ENCODE measurements around the gene AHSG. TPM values are rescaled to one million over a fixed set of nuclear protein-coding genes. Genes with fewer than 3 reads are reported as not detected.
"Not testable (repeated sequence)": the region's sequence is repeated elsewhere in the genome, so short reads cannot be mapped to it uniquely, and the experiment has no call there.

AHSG gene
- polyA plus RNA-seq, 6 donors from 2014 or later, result not detected

DNA sequence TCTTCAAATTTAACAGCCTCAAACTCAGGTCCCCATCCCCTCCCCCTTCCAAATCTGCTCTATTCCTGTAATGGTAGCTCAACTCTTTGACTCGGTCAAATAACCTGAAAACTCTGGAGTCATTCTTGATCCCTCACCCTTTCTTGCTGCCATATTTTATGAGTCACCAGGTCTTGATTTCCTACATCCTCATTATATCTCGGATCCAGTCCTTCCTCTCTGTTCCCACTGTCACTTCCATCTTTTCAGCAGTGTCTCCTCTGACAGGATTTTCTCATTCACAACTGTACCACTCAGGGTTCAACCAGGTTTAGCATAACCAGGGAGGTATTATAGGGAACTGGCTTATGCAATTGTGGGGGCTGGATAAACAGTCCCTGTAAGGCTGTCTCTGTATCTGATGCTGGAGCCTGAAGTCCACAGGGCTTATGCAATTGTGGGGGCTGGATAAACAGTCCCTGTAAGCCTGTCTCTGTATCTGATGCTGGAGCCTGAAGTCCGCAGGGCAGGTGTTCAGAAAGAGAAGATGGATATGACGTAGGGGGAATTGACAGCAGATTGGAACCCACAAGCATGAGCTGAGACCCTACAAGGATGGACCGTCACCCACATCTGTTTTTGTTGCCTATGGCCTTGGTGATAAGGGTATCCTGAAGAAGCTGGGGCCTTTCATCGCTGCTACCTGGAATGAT, 18.2 kb downstream of the AHSG start:
- H3K27ac Mint-ChIP-seq, result peak overlapping the region in 1 of 6 donors; percentile 50
- H3K27me3 Mint-ChIP-seq, result peaks cover 14 to 27% (median 19%) of the 10 kb centered on the region in 3 donors
- no peak overlapping the region for H3K4me3 Mint-ChIP-seq
- H3K36me3 Mint-ChIP-seq, result peaks cover 0 to 11% of the 10 kb centered on the region in 2 donors
- no peak for ATAC-seq (ENCODE audit: low read depth in 2 of 2)
- no peak for DNase-seq
- no peaks in the 10 kb centered on the region for H3K4me1 Mint-ChIP-seq
- no peaks in the 10 kb centered on the region for H3K9me3 Mint-ChIP-seq

GRCh38 chr3:186633481-186633880, 20.6 kb downstream of the AHSG start:
- peaks cover 17 to 30% (median 28%) of the 10 kb centered on the region in 3 donors for H3K27me3 Mint-ChIP-seq
- ATAC-seq (ENCODE audit: low read depth in 2 of 2) (no peak), DNase-seq (no peak)
- H3K27ac Mint-ChIP-seq, result no peak overlapping the region
- peaks cover 0 to 11% of the 10 kb centered on the region in 2 donors for H3K36me3 Mint-ChIP-seq
- H3K4me3 Mint-ChIP-seq, result no peak overlapping the region
- H3K9me3 Mint-ChIP-seq, result no peaks in the 10 kb centered on the region
- H3K4me1 Mint-ChIP-seq, result no peaks in the 10 kb centered on the region

DNA sequence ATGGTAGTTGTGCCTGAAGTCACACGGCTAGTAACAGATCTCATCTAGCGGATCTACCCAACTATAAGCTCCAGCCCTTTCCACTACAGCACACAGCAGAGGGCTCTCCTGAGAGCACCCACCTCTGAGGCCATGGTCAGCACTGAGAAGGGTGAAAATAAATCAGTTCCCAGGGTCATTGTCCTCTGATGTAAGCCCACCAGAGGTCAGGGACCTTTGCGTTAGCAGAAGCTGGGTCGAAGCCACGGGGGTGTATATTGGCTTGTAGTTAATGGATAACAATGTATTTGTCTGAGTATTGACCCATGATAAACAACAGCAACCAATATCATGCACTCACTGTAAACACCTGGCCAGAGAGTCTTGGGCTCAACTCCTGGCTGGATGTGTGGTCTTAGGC, 21.3 kb downstream of the AHSG start:
- Mint-ChIP-seq H3K36me3 (peaks cover 0 to 11% of the 10 kb centered on the region in 2 donors), H3K27me3 (peaks cover 22 to 31% (median 29%) of the 10 kb centered on the region in 3 donors)
- not testable (repeated sequence) for H3K27ac Mint-ChIP-seq; H3K4me3 Mint-ChIP-seq; H3K4me1 Mint-ChIP-seq; H3K9me3 Mint-ChIP-seq; ATAC-seq (ENCODE audit: low read depth in 2 of 2); DNase-seq

- DNase-seq (no peak), ATAC-seq (ENCODE audit: low read depth in 2 of 2) (no peak)
- Mint-ChIP-seq H3K36me3 (peaks cover 0 to 8% of the 10 kb centered on the region in 2 donors), H3K9me3 (peaks cover 0 to 7% (median 1%) of the 10 kb centered on the region in 7 donors), H3K4me1 (no peaks in the 10 kb centered on the region), H3K27me3 (peaks cover 17 to 25% (median 25%) of the 10 kb centered on the region in 3 donors), H3K27ac (no peak overlapping the region), H3K4me3 (peak overlapping the region in 1 of 8 donors; percentile 6)
Measured at GRCh38 chr3:186635532-186635931, 22.7 kb downstream of the AHSG start.

DNA sequence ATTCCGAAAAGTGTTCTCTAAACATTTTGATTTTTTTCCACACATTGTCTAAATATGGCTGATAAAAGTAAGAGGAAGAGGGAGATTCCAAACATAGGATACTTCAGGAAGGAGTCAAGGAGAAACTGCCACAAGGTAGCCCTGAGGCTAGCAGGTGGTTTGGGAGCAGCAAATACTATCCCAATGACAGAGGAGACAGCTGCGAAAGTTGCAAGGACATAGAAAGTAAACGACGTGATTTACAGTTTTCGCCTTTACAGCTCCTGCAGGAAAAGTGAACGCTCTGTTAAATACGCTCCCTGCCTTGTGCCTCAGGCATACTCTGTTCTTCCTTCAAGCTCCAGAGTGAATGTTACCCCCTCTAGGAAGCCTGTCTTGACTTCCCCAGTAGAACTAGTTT, 23.7 kb downstream of the AHSG start:
- Mint-ChIP-seq H3K9me3 (peaks cover 0 to 7% (median 1%) of the 10 kb centered on the region in 7 donors), H3K27me3 (peaks cover 8 to 25% (median 21%) of the 10 kb centered on the region in 3 donors), H3K4me3 (no peak overlapping the region), H3K27ac (no peak overlapping the region), H3K36me3 (no peaks in the 10 kb centered on the region), H3K4me1 (no peaks in the 10 kb centered on the region)
- no peak for ATAC-seq (ENCODE audit: low read depth in 2 of 2)
- no peak for DNase-seq

DNA sequence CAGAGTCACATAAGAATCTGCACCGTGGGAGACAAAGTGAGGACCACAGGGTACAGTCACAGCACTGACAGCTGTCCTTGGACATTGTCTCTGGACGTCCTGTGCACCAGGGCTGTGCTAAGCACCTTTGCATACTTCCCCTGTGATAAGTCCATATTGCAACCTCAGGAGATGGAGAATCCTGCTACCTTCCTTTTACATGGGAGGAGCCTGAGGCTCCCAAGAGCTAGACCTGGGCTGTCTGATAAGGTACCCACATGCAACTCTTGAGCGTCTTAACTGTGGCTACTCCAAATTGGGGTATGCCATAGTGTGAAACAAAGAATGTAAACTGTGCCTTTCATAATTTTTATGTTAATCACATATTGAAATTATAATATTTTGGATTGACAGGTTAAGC, 24.8 kb downstream of the AHSG start:
- Mint-ChIP-seq H3K27ac (no peak overlapping the region), H3K4me3 (no peak overlapping the region), H3K4me1 (peaks cover 0 to 4% (median 0%) of the 10 kb centered on the region in 3 donors), H3K27me3 (peaks cover 8 to 25% (median 22%) of the 10 kb centered on the region in 3 donors), H3K36me3 (no peaks in the 10 kb centered on the region), H3K9me3 (peaks cover 0 to 7% (median 1%) of the 10 kb centered on the region in 7 donors)
- no peak for ATAC-seq (ENCODE audit: low read depth in 2 of 2)
- DNase-seq, result no peak

DNA sequence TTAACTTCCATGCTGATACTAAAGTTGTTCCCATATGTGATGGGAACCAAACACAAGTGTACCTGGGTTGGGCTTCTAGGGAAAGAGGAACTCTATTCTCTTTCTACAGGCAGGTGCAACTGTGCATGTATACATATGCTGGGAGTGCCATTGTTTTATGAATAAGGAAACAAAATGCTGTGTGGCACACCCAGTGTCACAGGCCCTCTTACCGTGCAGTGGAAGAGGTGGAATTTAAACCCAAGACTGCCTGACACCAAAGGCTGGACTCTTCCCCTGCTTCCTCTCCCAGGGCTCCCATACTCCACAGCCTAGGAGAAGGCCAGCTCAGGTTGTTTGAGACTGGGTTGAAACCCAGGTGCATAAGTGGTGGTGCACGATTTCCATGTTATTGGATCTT, 25.4 kb downstream of the AHSG start:
- peaks cover 0 to 4% (median 0%) of the 10 kb centered on the region in 3 donors for H3K4me1 Mint-ChIP-seq
- ATAC-seq (ENCODE audit: low read depth in 2 of 2) (no peak), DNase-seq (no peak)
- no peak overlapping the region for H3K4me3 Mint-ChIP-seq
- H3K27ac Mint-ChIP-seq, result no peak overlapping the region
- peaks cover 0 to 7% (median 1%) of the 10 kb centered on the region in 7 donors for H3K9me3 Mint-ChIP-seq
- H3K36me3 Mint-ChIP-seq, result no peaks in the 10 kb centered on the region
- H3K27me3 Mint-ChIP-seq, result peaks cover 8 to 25% (median 22%) of the 10 kb centered on the region in 3 donors

DNA sequence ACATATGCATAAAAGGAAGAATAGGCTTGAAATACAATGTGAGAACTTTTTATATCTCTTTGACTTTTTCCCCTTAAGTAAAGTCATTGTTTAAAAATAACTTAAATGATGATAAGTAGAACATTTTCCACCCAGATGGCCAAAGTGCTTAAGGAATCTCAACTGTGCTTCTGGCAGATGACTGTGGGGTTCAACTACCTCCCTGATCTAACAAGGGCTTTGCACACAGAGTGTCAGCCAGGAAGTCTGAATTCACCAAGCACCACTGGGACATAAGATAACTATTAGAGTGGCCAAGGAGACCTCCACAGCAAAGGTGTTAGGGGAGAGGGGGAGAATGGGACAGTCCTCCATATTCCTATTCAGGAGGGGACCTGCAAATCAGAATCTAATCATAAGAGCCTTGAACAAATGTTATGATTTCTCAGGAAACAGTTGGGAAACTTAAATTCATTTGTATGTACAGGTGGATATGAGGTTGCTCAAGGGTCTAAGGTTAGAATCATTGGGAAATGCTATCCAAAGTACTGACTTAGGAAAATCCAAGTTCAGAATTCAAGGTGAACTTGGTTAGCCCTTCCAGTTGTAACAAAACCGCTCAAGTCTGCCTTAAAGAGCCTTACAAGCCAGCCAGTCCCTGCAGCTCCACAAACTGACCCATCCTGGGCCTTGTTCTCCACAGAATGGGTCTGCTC, 27.1 kb downstream of the AHSG start, which contains the start of gene FETUB:
Gene FETUB (plus strand): TSS at position 622 of the 695 bp plus-strand sequence. CDS start 62 bp downstream, at position 684.
- H3K9me3 Mint-ChIP-seq, result peaks cover 0 to 7% (median 1%) of the 10 kb centered on the region in 7 donors
- H3K27ac Mint-ChIP-seq, result no peak within 1 kb of the TSS
- no peak within 1 kb of the TSS for H3K4me3 Mint-ChIP-seq
- no peaks in the 10 kb centered on the region for H3K36me3 Mint-ChIP-seq
- peaks cover 0 to 4% (median 0%) of the 10 kb centered on the region in 3 donors for H3K4me1 Mint-ChIP-seq
- peaks cover 16 to 25% (median 17%) of the 10 kb centered on the region in 3 donors for H3K27me3 Mint-ChIP-seq
- ATAC-seq (ENCODE audit: low read depth in 2 of 2), result no peak
- no peak for DNase-seq

DNA sequence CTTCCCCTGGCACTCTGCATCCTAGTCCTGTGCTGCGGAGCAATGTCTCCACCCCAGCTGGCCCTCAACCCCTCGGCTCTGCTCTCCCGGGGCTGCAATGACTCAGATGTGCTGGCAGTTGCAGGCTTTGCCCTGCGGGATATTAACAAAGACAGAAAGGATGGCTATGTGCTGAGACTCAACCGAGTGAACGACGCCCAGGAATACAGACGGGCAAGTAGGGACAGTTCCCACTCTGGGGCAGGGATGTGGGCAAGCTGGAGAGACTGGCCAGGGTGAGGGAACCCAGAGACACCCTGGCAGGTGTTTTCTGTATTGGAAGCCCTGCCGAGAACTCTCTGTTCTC, 27.6 kb downstream of the AHSG start:
- H3K9me3 Mint-ChIP-seq, result peaks cover 0 to 7% (median 1%) of the 10 kb centered on the region in 7 donors
- H3K27ac Mint-ChIP-seq, result no peak overlapping the region
- H3K27me3 Mint-ChIP-seq, result peaks cover 17 to 25% (median 19%) of the 10 kb centered on the region in 3 donors
- no peak overlapping the region for H3K4me3 Mint-ChIP-seq
- no peak for DNase-seq
- H3K4me1 Mint-ChIP-seq, result peaks cover 0 to 4% (median 0%) of the 10 kb centered on the region in 3 donors
- H3K36me3 Mint-ChIP-seq, result no peaks in the 10 kb centered on the region
- ATAC-seq (ENCODE audit: low read depth in 2 of 2), result no peak

DNA sequence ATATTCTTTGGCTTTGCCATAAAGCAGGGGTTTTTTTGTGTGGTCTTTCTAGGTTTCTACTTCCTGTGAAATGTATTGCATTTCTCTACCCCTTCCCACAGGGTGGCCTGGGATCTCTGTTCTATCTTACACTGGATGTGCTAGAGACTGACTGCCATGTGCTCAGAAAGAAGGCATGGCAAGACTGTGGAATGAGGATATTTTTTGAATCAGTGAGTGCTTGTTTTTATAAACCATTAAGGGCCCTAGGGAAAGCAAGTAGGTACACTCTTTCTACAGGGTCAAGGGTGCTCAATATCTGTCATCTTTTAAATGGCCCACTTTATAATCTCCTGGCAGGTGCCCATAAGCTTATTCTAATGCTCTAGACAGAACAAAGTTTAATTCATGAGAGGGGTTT, 28.1 kb downstream of the AHSG start:
- DNase-seq, result no peak
- peaks cover 17 to 25% (median 19%) of the 10 kb centered on the region in 3 donors for H3K27me3 Mint-ChIP-seq
- no peak overlapping the region for H3K4me3 Mint-ChIP-seq
- peaks cover 0 to 7% (median 1%) of the 10 kb centered on the region in 7 donors for H3K9me3 Mint-ChIP-seq
- peaks cover 0 to 4% (median 0%) of the 10 kb centered on the region in 3 donors for H3K4me1 Mint-ChIP-seq
- H3K36me3 Mint-ChIP-seq, result no peaks in the 10 kb centered on the region
- no peak overlapping the region for H3K27ac Mint-ChIP-seq
- no peak for ATAC-seq (ENCODE audit: low read depth in 2 of 2)

DNA sequence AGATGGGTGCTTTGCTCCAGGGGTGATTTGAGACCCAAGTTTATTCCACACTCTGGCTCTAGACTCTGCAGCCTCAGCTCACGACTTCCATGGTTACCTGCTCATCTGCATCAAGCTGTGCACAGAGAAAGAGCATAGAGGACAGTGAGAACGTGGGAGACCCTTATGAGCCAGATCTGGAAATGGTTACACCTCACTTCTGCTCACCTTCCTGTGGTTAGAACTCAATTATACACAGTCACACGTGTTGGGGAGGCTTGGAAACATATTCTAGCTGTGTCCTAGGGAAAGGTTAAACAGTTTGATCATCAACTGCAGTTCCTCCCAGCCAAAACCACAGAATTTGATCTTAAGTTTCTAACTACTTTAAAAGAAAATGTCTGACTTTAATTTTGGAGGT, 29.2 kb downstream of the AHSG start:
- no peak overlapping the region for H3K27ac Mint-ChIP-seq
- ATAC-seq (ENCODE audit: low read depth in 2 of 2) (no peak), DNase-seq (no peak)
- H3K36me3 Mint-ChIP-seq, result no peaks in the 10 kb centered on the region
- H3K9me3 Mint-ChIP-seq, result peaks cover 0 to 7% (median 1%) of the 10 kb centered on the region in 7 donors
- peaks cover 0 to 4% (median 0%) of the 10 kb centered on the region in 3 donors for H3K4me1 Mint-ChIP-seq
- peaks cover 16 to 19% (median 18%) of the 10 kb centered on the region in 3 donors for H3K27me3 Mint-ChIP-seq
- no peak overlapping the region for H3K4me3 Mint-ChIP-seq

DNA sequence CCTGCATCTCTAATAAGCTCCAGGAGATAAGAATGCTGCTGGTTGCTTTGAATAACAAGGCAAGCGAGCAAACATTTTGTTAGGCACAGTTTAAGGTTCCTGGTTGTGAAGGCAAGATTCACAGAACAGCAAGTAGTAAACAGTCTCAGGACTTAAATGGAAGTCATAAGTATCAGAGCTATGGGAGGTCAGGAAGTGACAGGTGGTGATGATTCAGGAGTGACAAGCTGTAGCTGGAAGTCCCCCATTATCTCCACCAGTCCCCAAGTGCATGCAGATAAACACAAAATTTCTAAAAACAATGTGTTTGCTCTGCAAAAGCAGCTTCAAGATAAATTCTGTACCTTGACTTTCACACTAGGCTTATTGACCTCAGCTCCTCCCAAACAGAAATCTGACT, 30.6 kb downstream of the AHSG start:
- Mint-ChIP-seq H3K4me3 (no peak overlapping the region), H3K27me3 (peaks cover 10 to 16% (median 14%) of the 10 kb centered on the region in 3 donors), H3K27ac (no peak overlapping the region), H3K9me3 (peaks cover 0 to 7% (median 1%) of the 10 kb centered on the region in 7 donors), H3K36me3 (no peaks in the 10 kb centered on the region), H3K4me1 (peaks cover 0 to 4% (median 0%) of the 10 kb centered on the region in 3 donors)
- no peak for DNase-seq
- ATAC-seq (ENCODE audit: low read depth in 2 of 2), result peak in 1 of 2 donors; percentile 32

GRCh38 chr3:186644683-186645082, 31.8 kb downstream of the AHSG start:
- peaks cover 10 to 11% (median 11%) of the 10 kb centered on the region in 3 donors for H3K27me3 Mint-ChIP-seq
- ATAC-seq (ENCODE audit: low read depth in 2 of 2), result no peak
- peaks cover 0 to 2% (median 0%) of the 10 kb centered on the region in 7 donors for H3K9me3 Mint-ChIP-seq
- no peak for DNase-seq
- no peak overlapping the region for H3K4me3 Mint-ChIP-seq
- H3K4me1 Mint-ChIP-seq, result peaks cover 0 to 4% (median 0%) of the 10 kb centered on the region in 3 donors
- no peak overlapping the region for H3K27ac Mint-ChIP-seq
- no peaks in the 10 kb centered on the region for H3K36me3 Mint-ChIP-seq

Data from naive B cell (primary cell).